OCI-LY3 (cell line): ENCODE measurements around the gene IL20RA.

Source experiments
- EZH2phosphoT487 ChIP-seq: fragments of 200-600 bp; shearing (Covaris generic); IDR thresholded peaks from 2 replicates; pipeline ENCODE4 v1.6.1; 2018; ENCODE audit warnings: antibody characterized with exemption, mixed run types, low read depth
- TF ChIP-seq, protein P1 (sequence below): fragments of 200-600, 300-600 bp; sonication (generic); IDR thresholded peaks from 2 replicates; pipeline ENCODE4 v1.5.1; 2014; ENCODE audit warnings: antibody characterized with exemption, low read length, low read depth

DNA sequence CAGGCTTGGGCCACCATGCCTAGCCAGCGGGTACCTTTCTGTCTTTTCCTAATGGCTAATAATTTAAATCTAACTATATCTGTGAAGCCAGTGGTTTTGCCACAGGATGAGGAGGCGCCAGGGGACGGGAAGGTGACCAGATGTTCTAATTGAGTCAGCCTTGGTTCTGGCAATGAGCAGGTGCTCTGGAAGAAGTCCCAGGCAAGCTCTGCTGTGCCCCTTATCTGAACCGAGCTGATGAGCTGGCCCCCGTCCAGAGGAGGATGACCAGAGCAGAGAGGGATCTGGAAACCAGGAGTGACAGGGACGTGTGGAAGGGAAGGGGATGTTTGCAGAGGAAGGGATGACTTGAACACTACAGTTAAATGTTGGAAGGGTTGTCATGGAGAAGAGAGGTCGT, 75.9 kb downstream of the IL20RA start:
- TF ChIP-seq, protein P1, sequence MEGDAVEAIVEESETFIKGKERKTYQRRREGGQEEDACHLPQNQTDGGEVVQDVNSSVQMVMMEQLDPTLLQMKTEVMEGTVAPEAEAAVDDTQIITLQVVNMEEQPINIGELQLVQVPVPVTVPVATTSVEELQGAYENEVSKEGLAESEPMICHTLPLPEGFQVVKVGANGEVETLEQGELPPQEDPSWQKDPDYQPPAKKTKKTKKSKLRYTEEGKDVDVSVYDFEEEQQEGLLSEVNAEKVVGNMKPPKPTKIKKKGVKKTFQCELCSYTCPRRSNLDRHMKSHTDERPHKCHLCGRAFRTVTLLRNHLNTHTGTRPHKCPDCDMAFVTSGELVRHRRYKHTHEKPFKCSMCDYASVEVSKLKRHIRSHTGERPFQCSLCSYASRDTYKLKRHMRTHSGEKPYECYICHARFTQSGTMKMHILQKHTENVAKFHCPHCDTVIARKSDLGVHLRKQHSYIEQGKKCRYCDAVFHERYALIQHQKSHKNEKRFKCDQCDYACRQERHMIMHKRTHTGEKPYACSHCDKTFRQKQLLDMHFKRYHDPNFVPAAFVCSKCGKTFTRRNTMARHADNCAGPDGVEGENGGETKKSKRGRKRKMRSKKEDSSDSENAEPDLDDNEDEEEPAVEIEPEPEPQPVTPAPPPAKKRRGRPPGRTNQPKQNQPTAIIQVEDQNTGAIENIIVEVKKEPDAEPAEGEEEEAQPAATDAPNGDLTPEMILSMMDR, result no peak
- no peak for TF ChIP-seq EZH2phosphoT487
